ENCODE results near the gene CHRM3. TPM values are rescaled to one million over a fixed set of nuclear protein-coding genes. Genes with fewer than 3 reads are reported as not detected.

CHRM3 gene
- total RNA-seq, 1 experiment from 2014 or later, result 4.2 TPM

DNA sequence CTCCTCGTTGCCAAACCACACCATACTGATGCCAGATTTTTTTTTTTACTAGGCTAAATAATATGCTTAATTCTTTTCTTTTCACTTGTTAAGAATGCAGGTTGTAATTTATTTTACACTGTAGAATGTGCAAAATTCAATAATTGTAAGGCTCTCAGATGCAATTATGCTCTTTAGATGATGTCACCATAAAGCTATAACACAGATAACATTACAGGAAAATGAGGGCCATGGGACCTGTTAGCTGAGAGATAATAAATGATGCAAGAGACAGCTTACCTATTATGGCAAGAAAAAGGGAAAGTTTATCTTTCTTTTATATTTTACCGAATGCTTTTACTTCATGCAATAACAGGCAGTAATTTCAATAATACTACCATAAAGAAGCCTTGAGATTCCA is 35.4 kb downstream of the CHRM3 start:
- Histone ChIP-seq H3T11ph (ENCODE audit: low read length) (no peak overlapping the region), H3K9ac (ENCODE audit: extremely low read depth, insufficient read length, low read length) (no peak overlapping the region), H3K27me3 (ENCODE audit: insufficient read depth, low read length) (no peaks in the 10 kb centered on the region), H4K20me1 (ENCODE audit: control insufficient read depth, insufficient read depth, insufficient read length) (no peaks in the 10 kb centered on the region), H2BK120ac (ENCODE audit: low read depth, low read length, poor library complexity, severe bottlenecking) (no peak overlapping the region), H3K4ac (ENCODE audit: low read depth, low read length) (no peak overlapping the region), H3K18ac (ENCODE audit: insufficient read length, low read depth, low read length) (no peak overlapping the region), H2BK12ac (ENCODE audit: insufficient read length, low read depth, low read length) (no peak overlapping the region), H3K14ac (ENCODE audit: insufficient read depth, low read length) (no peak overlapping the region), H3K27ac (ENCODE audit: insufficient read length, low read depth, low read length) (no peak overlapping the region), H3K23ac (ENCODE audit: insufficient read length, low read depth, low read length) (no peak overlapping the region), H3K4me1 (ENCODE audit: insufficient read depth, low read length) (no peaks in the 10 kb centered on the region), H3K23me2 (ENCODE audit: insufficient read length, low read depth, low read length, poor library complexity, severe bottlenecking) (no peaks in the 10 kb centered on the region), H2BK15ac (ENCODE audit: low read depth, low read length) (no peak overlapping the region), H2BK20ac (ENCODE audit: low read depth, low read length, poor library complexity, severe bottlenecking) (no peak overlapping the region), H3K4me2 (ENCODE audit: insufficient read depth, insufficient read length, low read length) (no peak overlapping the region), H4K8ac (replicated peaks; ENCODE audit: insufficient read length, low read depth, low read length) (no peak overlapping the region), H2BK5ac (ENCODE audit: insufficient read length, low read length) (no peak overlapping the region), H3K79me1 (ENCODE audit: insufficient read depth, low read depth, low read length, poor library complexity, severe bottlenecking) (no peaks in the 10 kb centered on the region), H4K5ac (ENCODE audit: insufficient read length, low read depth, low read length) (no peak overlapping the region), H2AK5ac (ENCODE audit: insufficient read length, low read length) (no peak overlapping the region), H4K91ac (ENCODE audit: insufficient read length, low read depth, low read length) (no peak overlapping the region), H3K79me2 (ENCODE audit: insufficient read depth, low read length) (0 out of 2 replicates have a peak, but pooled peaks cover 2% of the 10 kb centered on the region), H3K56ac (ENCODE audit: insufficient read length, low read depth, low read length) (no peak overlapping the region), H2AFZ (ENCODE audit: low read length) (no peak overlapping the region), H3K9me3 (ENCODE audit: control insufficient read depth, low read depth, low read length) (no peaks in the 10 kb centered on the region)
- Mint-ChIP-seq H3K36me3 (ENCODE audit: insufficient read depth in 1 of 3, low read depth in 3 of 3) (no peaks in the 10 kb centered on the region), H3K4me3 (no peak overlapping the region), H3K9me3 (no peaks in the 10 kb centered on the region), H3K4me1 (no peaks in the 10 kb centered on the region), H3K27me3 (ENCODE audit: low read depth) (no peaks in the 10 kb centered on the region), H3K27ac (no peak overlapping the region)
- TF ChIP-seq, protein P1, sequence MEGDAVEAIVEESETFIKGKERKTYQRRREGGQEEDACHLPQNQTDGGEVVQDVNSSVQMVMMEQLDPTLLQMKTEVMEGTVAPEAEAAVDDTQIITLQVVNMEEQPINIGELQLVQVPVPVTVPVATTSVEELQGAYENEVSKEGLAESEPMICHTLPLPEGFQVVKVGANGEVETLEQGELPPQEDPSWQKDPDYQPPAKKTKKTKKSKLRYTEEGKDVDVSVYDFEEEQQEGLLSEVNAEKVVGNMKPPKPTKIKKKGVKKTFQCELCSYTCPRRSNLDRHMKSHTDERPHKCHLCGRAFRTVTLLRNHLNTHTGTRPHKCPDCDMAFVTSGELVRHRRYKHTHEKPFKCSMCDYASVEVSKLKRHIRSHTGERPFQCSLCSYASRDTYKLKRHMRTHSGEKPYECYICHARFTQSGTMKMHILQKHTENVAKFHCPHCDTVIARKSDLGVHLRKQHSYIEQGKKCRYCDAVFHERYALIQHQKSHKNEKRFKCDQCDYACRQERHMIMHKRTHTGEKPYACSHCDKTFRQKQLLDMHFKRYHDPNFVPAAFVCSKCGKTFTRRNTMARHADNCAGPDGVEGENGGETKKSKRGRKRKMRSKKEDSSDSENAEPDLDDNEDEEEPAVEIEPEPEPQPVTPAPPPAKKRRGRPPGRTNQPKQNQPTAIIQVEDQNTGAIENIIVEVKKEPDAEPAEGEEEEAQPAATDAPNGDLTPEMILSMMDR (conservative IDR thresholded peaks at IDR 0.05), result no peak
- DNase-seq, result no peak
- WGBS (ENCODE audit: extremely low coverage, insufficient read length, low lambda C conversion rate), result no CpG with 5 or more reads among the region's 2 CpGs

Data from H9 (cell line).